Measurements from ENCODE around the gene NRG2.

- TF ChIP-seq, protein P1, sequence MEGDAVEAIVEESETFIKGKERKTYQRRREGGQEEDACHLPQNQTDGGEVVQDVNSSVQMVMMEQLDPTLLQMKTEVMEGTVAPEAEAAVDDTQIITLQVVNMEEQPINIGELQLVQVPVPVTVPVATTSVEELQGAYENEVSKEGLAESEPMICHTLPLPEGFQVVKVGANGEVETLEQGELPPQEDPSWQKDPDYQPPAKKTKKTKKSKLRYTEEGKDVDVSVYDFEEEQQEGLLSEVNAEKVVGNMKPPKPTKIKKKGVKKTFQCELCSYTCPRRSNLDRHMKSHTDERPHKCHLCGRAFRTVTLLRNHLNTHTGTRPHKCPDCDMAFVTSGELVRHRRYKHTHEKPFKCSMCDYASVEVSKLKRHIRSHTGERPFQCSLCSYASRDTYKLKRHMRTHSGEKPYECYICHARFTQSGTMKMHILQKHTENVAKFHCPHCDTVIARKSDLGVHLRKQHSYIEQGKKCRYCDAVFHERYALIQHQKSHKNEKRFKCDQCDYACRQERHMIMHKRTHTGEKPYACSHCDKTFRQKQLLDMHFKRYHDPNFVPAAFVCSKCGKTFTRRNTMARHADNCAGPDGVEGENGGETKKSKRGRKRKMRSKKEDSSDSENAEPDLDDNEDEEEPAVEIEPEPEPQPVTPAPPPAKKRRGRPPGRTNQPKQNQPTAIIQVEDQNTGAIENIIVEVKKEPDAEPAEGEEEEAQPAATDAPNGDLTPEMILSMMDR (IDR thresholded peaks at IDR 0.05 in 8 of 11, conservative IDR thresholded peaks at IDR 0.05 in 3 of 11) = no peak
- TF ChIP-seq POLR2A (IDR thresholded peaks at IDR 0.05) = no peak
Measured at GRCh38 chr5:139808481-139809330, 234.4 kb downstream of the NRG2 start.
